ENCODE data around the gene ZNF324. TPM values are rescaled to one million over a fixed set of nuclear protein-coding genes. Genes with fewer than 3 reads are reported as not detected.

Gene ZNF324
- total and polyA plus RNA-seq, 2 of the 8 experiments (the other 6 are each of a cell fraction or from before 2014, with no cell fraction given), result 5.1 to 5.8 TPM

DNA sequence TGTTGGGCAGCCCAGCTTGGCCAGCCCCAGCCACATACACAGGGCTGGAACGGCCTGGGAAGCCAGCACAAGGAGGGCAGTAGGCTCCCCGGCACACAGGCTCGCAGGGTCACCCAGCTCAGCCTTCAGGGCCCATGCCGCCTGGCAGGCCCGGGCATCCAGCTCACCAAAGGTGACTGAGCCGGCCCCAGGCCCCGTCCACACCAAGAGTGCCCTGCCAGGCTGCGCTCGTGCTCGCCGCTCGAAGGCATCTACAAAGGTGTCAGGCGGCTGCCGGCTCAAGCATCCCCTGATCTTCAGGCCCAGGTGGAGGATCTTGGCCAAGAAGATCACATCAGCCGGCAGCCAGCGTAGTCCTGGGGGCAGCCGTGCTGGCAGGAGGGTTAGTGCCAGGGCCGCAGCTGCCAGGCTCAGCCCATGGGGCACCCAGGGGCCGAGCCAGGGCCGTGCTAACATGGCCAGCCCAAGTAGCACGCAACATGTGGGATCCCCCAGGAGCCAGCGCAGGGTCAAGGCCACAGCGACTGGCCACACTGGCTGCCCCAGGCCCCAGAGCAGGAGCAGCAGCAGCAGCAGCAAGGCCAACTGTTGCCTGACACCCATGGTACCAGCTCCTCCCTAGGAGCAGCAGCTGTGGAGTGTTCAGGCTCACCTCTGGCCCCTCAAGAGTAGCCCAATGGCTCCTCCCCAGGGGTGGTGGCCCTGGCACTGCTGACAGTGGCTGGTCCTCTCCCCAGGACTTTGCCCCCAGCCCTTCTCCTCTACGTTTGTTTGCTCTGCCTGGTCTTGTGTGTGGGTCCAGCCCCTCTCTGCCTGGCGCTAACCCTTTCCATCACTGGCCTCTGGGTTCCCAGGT is 44.7 kb downstream of the ZNF324 start, which contains the start of gene SLC27A5:
TSS of gene SLC27A5 (minus strand) at position 640 of the 856 bp plus-strand sequence. CDS start at position 603, 37 bp downstream.
- Histone ChIP-seq H4K91ac (replicated peaks; ENCODE audit: insufficient read length, low read length) (no peak within 1 kb of the TSS), H3K27me3 (replicated peaks in 1 of 4; ENCODE audit: control insufficient read depth in 3 of 4, extremely low read depth in 1 of 4, insufficient read depth in 3 of 4, low read length in 3 of 4) (no peaks in the 10 kb centered on the region), H3K23me2 (ENCODE audit: low read depth, low read length) (peaks cover 4% of the 10 kb centered on the region; the same call in 1 of the 2 replicates), H2BK20ac (ENCODE audit: low read length) (no peak within 1 kb of the TSS), H4K20me1 (replicated peaks in 1 of 2; ENCODE audit: control insufficient read depth in 1 of 2, insufficient read depth in 2 of 2, low read length in 2 of 2) (no peaks in the 10 kb centered on the region), H3K14ac (ENCODE audit: insufficient read length) (no peak within 1 kb of the TSS), H2AFZ (ENCODE audit: low read length) (no peak within 1 kb of the TSS), H3K9me3 (ENCODE audit: insufficient read depth in 2 of 2, low read depth in 1 of 2, low read length in 1 of 2) (no peaks in the 10 kb centered on the region; a peak in 1 of 4 replicates), H3K4me2 (ENCODE audit: insufficient read depth in 1 of 2, low read depth in 2 of 2, low read length in 2 of 2) (no peak within 1 kb of the TSS), H3K4me1 (replicated peaks in 1 of 4; ENCODE audit: control insufficient read depth in 3 of 4, insufficient read depth in 4 of 4, low read length in 3 of 4) (peaks cover 0 to 18% (median 11%) of the 10 kb centered on the region in 4 experiments; a peak in 6 of 7 replicates), H2BK15ac (ENCODE audit: low read length) (no peak within 1 kb of the TSS), H2BK5ac (ENCODE audit: low read depth, low read length) (no peak within 1 kb of the TSS), H2BK120ac (replicated peaks; ENCODE audit: low read depth, low read length) (no peak within 1 kb of the TSS), H3K9ac (replicated peaks in 1 of 4; ENCODE audit: extremely low read depth in 1 of 4, low read depth in 3 of 4, low read length in 3 of 4) (no peak within 1 kb of the TSS), H3K79me1 (ENCODE audit: low read depth, low read length) (peaks cover 2% of the 10 kb centered on the region; the same call in 1 of the 2 replicates), H3K36me3 (ENCODE audit: control insufficient read depth in 2 of 4, insufficient read depth in 4 of 4, low read length in 3 of 4) (peaks cover 0 to 1% (median 0%) of the 10 kb centered on the region in 4 experiments; a peak in 1 of 8 replicates), H3K27ac (ENCODE audit: low read depth, low read length) (no peak within 1 kb of the TSS), H3K4me3 (ENCODE audit: extremely low read depth in 1 of 4, insufficient read depth in 2 of 4, low read depth in 3 of 4, low read length in 4 of 4) (no peak within 1 kb of the TSS), H2BK12ac (ENCODE audit: low read depth, low read length) (no peak within 1 kb of the TSS), H4K5ac (ENCODE audit: insufficient read length, low read depth, low read length) (no peak within 1 kb of the TSS), H3K18ac (ENCODE audit: extremely low read depth, low read length) (no peak within 1 kb of the TSS), H3K56ac (replicated peaks; ENCODE audit: insufficient read length, low read depth, low read length) (no peak within 1 kb of the TSS), H4K8ac (ENCODE audit: extremely low read depth, insufficient read depth, low read length) (no peak within 1 kb of the TSS), H2AK5ac (ENCODE audit: low read depth, low read length) (peak within 1 kb of the TSS; percentile 16; the same call in 1 of the 2 replicates), H3K79me2 (ENCODE audit: control insufficient read depth in 1 of 2, insufficient read depth in 2 of 2, low read length in 2 of 2) (peaks cover 0 to 2% of the 10 kb centered on the region in 2 experiments; a peak in 1 of 4 replicates), H3K23ac (ENCODE audit: insufficient read length) (no peak within 1 kb of the TSS), H3K4ac (replicated peaks; ENCODE audit: insufficient read length, low read depth, low read length) (no peak within 1 kb of the TSS)
- CTCF ChIA-PET (ENCODE audit: partially characterized antibody), result no interaction called here
- 86% methylated on average over 21 of the region's 25 CpGs; no CpG with 5 or more reads in 1 of the 2 experiments for WGBS, 2 experiments (ENCODE audit: extremely low coverage in 1 of 2, insufficient coverage in 1 of 2, insufficient read length in 1 of 2, insufficient replicate concordance in 2 of 2, low coverage in 1 of 2, low lambda C conversion rate in 2 of 2, missing lambda C conversion rate in 1 of 2)
- POLR2A ChIA-PET (ENCODE audit: partially characterized antibody), result interaction anchor here (1.1 to 21.3 kb wide), 6 partner anchors 8 to 50 kb away, joined by 3 to 650 read pairs (median 6); partner anchors contain the start of genes CHMP2A, TRIM28, UBE2M and ZBTB45
- no peak for FAIRE-seq
- DNase-seq (ENCODE audit: low read depth in 1 of 2, low spot score in 2 of 2), result no peak
- TF ChIP-seq KDM4A (IDR thresholded peaks at IDR 0.05; ENCODE audit: low read depth, low read length, severe bottlenecking), result no peak
- no peak for TF ChIP-seq GABPA (IDR thresholded peaks at IDR 0.05; ENCODE audit: borderline replicate concordance, insufficient read depth, low read length)
